Natural killer cell (primary cell): ENCODE measurements around the gene TJAP1. TPM values are rescaled to one million over a fixed set of nuclear protein-coding genes. Genes with fewer than 3 reads are reported as not detected.

Source experiments
- ATAC-seq, 3 donors: fragments of 150-1000 bp in 2 of 3; fragments of 200-7000 bp in 1 of 3; cut with Tn5 transposase; 1 replicate in 1 of 3; 2 replicates in 2 of 3; pipeline ENCODE4 v1.10.0; 2021; ENCODE audit warnings: mild to moderate bottlenecking in 2 of 3, moderate library complexity in 2 of 3
- DNase-seq, 2 donors: peaks; one replicate each; pipeline versions ENCODE4 v3.0.0 to v3.0.0-alpha.2; 2013 to 2021; ENCODE audit warnings: mixed read lengths in 1 of 2
- H3K27ac ChIP-seq: one replicate; pipeline ENCODE4 v1.5.1; 2013; ENCODE audit warnings: mild to moderate bottlenecking, low read length
- H3K27me3 ChIP-seq: one replicate; pipeline ENCODE4 v1.6.1; 2013; ENCODE audit warnings: low read length; ENCODE audit not compliant: control insufficient read depth, insufficient read depth
- H3K36me3 ChIP-seq: one replicate; pipeline ENCODE4 v1.6.1; 2013; ENCODE audit warnings: low read length; ENCODE audit not compliant: control insufficient read depth, insufficient read depth
- H3K4me1 ChIP-seq: one replicate; pipeline ENCODE4 v1.6.1; 2013; ENCODE audit warnings: low read length; ENCODE audit not compliant: control insufficient read depth, insufficient read depth
- H3K4me3 ChIP-seq: one replicate; pipeline ENCODE4 v1.5.1; 2013; ENCODE audit warnings: low read length
- H3K9me3 ChIP-seq: one replicate; pipeline ENCODE4 v1.6.1; 2013; ENCODE audit warnings: low read length; ENCODE audit not compliant: control insufficient read depth, insufficient read depth
- H3K27ac Mint-ChIP-seq, 2 donors: one replicate each; pipeline ENCODE4 v1.8.0; 2022; ENCODE audit warnings: mild to moderate bottlenecking in 2 of 2, mixed read lengths in 2 of 2, moderate library complexity in 1 of 2
- H3K27me3 Mint-ChIP-seq, 2 donors: one replicate each; pipeline ENCODE4 v1.8.0; 2022; ENCODE audit warnings: low read depth in 2 of 2, mixed read lengths in 2 of 2
- H3K36me3 Mint-ChIP-seq: one replicate; pipeline ENCODE4 v1.8.0; 2022; ENCODE audit warnings: mixed read lengths
- H3K4me1 Mint-ChIP-seq, 2 donors: one replicate each; pipeline ENCODE4 v1.8.0; 2022; ENCODE audit warnings: mixed read lengths in 2 of 2
- H3K4me3 Mint-ChIP-seq: one replicate; pipeline ENCODE4 v1.8.0; 2022; ENCODE audit warnings: mild to moderate bottlenecking, moderate library complexity, mixed read lengths
- H3K9me3 Mint-ChIP-seq, 2 donors: one replicate each; pipeline ENCODE4 v1.8.0; 2022; ENCODE audit warnings: mixed read lengths in 2 of 2
- CTCF ChIP-seq: fragments of 200-600 bp; IDR thresholded peaks from one replicate; pipeline ENCODE4 v1.8.0; 2022; ENCODE audit warnings: antibody characterized with exemption
- WGBS: methylation state at CpG from one replicate; pipeline ENCODE4 v1.1.7; 2013; ENCODE audit warnings: missing lambda C conversion rate; ENCODE audit not compliant: insufficient coverage; 5-methylcytosine and 5-hydroxymethylcytosine counted together
- intact Hi-C: fragments of 100-400 bp; cut with micrococcal nuclease; formaldehyde crosslinking; loops from one replicate; pipeline ENCODE4 v1.14.2; 2022
- total RNA-seq, 4 donors: library from RNA; stranded (reverse); fragments of 120-200 nt in 1 of 4; gene quantifications; one replicate each; pipeline versions ENCODE4 v1.2.3 to v1.2.4, GENCODE V29; 2013 to 2022

TJAP1 gene
- total RNA-seq, 3 donors from 2014 or later (not counting 1 experiment from before 2014, with no cell fraction given) = 26.7 to 33.8 (median 29.9) TPM

- ATAC-seq = no peak
- Mint-ChIP-seq H3K4me3 (no peak overlapping the region), H3K36me3 (no peaks in the 10 kb centered on the region), H3K4me1 (peaks cover 15 to 24% of the 10 kb centered on the region in 2 donors), H3K9me3 (no peaks in the 10 kb centered on the region), H3K27ac (no peak overlapping the region), H3K27me3 (no peaks in the 10 kb centered on the region)
- Histone ChIP-seq H3K27ac (no peak overlapping the region), H3K4me1 (peaks cover 14% of the 10 kb centered on the region), H3K9me3 (no peaks in the 10 kb centered on the region), H3K4me3 (no peak overlapping the region), H3K36me3 (no peaks in the 10 kb centered on the region), H3K27me3 (no peaks in the 10 kb centered on the region)
- DNase-seq = no peak
- intact Hi-C loops = no loop called here
- WGBS = 98% methylated on average over 6 of the region's 6 CpGs
- TF ChIP-seq CTCF = no peak
Observed at GRCh38 chr6:43490523-43490939, 13.2 kb downstream of the TJAP1 start.

- H3K9me3 Mint-ChIP-seq = no peaks in the 10 kb centered on the region
- peak overlapping the region in 1 of 2 donors; percentile 28 for H3K27ac Mint-ChIP-seq
- H3K9me3 ChIP-seq = no peaks in the 10 kb centered on the region
- H3K4me3 Mint-ChIP-seq = no peak overlapping the region
- ATAC-seq (no peak), DNase-seq (no peak)
- H3K4me1 ChIP-seq = peaks cover 19% of the 10 kb centered on the region
- no peak overlapping the region for H3K27ac ChIP-seq
- H3K27me3 Mint-ChIP-seq = no peaks in the 10 kb centered on the region
- H3K4me3 ChIP-seq = no peak overlapping the region
- H3K36me3 Mint-ChIP-seq = no peaks in the 10 kb centered on the region
- no peak for TF ChIP-seq CTCF
- no peaks in the 10 kb centered on the region for H3K27me3 ChIP-seq
- intact Hi-C loops = no loop called here
- peaks cover 20 to 29% of the 10 kb centered on the region in 2 donors for H3K4me1 Mint-ChIP-seq
- 98% methylated on average over 10 of the region's 10 CpGs for WGBS
- no peaks in the 10 kb centered on the region for H3K36me3 ChIP-seq
Observed at GRCh38 chr6:43491750-43492661, 14.6 kb downstream of the TJAP1 start.

- intact Hi-C loops = no loop called here
- 94% methylated on average over 3 of the region's 3 CpGs for WGBS
- Mint-ChIP-seq H3K4me1 (peaks cover 20 to 29% of the 10 kb centered on the region in 2 donors), H3K4me3 (no peak overlapping the region), H3K27me3 (no peaks in the 10 kb centered on the region), H3K27ac (peak overlapping the region; percentile 1 to 28), H3K36me3 (no peaks in the 10 kb centered on the region), H3K9me3 (no peaks in the 10 kb centered on the region)
- Histone ChIP-seq H3K4me3 (no peak overlapping the region), H3K36me3 (no peaks in the 10 kb centered on the region), H3K4me1 (peaks cover 19% of the 10 kb centered on the region), H3K27me3 (no peaks in the 10 kb centered on the region), H3K9me3 (no peaks in the 10 kb centered on the region), H3K27ac (no peak overlapping the region)
- TF ChIP-seq CTCF = no peak
- ATAC-seq = no peak
- DNase-seq = no peak
Observed at GRCh38 chr6:43492673-43493072, 15.3 kb downstream of the TJAP1 start.
